HCT116 (cell line): ENCODE measurements around the gene CKS1B. TPM values are rescaled to one million over a fixed set of nuclear protein-coding genes. Genes with fewer than 3 reads are reported as not detected.
A peak's percentile ranks its signal among the peaks of the same experiment; 100 is the strongest.

Source experiments
- ATAC-seq: fragments of 200-7000 bp; cut with Tn5 transposase; 2 replicates; pipeline ENCODE4 v1.9.1; 2020; ENCODE audit warnings: mild to moderate bottlenecking, moderate library complexity
- BruUV-seq: library from RNA; stranded (reverse); fragments of 400-500 nt; replicated peaks from 2 replicates; lab custom pipeline; 2021; lab: Mats Ljungman, UMichigan
- CTCF ChIA-PET: fragments of 300-600 bp; sonication (Branson Sonifier 250); formaldehyde crosslinking; loops from one replicate; lab custom pipeline; 2021; ENCODE audit warnings: antibody characterized with exemption; lab: Charles Lee
- POLR2A ChIA-PET: fragments of 300-600, 350-600 bp; sonication (Branson Sonifier 250); formaldehyde crosslinking; loops from one replicate; lab custom pipeline; 2021; ENCODE audit warnings: antibody characterized with exemption; lab: Charles Lee
- RAD21 ChIA-PET, 2 experiments: fragments of 300-600 bp; sonication (Branson Sonifier 250); formaldehyde crosslinking; loops; one replicate each; lab custom pipeline; 2023; ENCODE audit warnings: low total read pairs in 2 of 2; ENCODE audit not compliant: uncharacterized antibody in 2 of 2, unreplicated experiment in 2 of 2, low non-redundant PET in 1 of 2; lab: Charles Lee
- DNase-seq: peaks from one replicate; pipeline ENCODE4 v3.0.0-alpha.2; 2010; ENCODE audit warnings: low read depth, low spot score
- H2AFZ ChIP-seq: fragments of 200-600 bp; shearing (Covaris generic), sonication (generic); 2 replicates; pipeline ENCODE4 v1.6.1; 2017; ENCODE audit warnings: low read depth, mixed run types, mixed read lengths, antibody characterized with exemption, low read length; ENCODE audit not compliant: poor library complexity, severe bottlenecking
- H3K27ac ChIP-seq: 2 replicates; pipeline ENCODE4 v1.5.1; 2012; ENCODE audit warnings: low read depth, low read length
- H3K27me3 ChIP-seq: fragments of 200-600 bp; sonication (generic); 2 replicates; pipeline ENCODE4 v1.6.1; 2016; ENCODE audit warnings: mixed run types, low read length, mixed read lengths; ENCODE audit not compliant: insufficient read depth
- H3K36me3 ChIP-seq, 2 experiments: fragments of 200-500 bp in 1 of 2; fragments of 200-600 bp in 1 of 2; sonication (Bioruptor generic) in 1 of 2; sonication (generic) in 1 of 2; 2 replicates each; pipeline versions ENCODE4 v1.5.1 to v1.6.1; 2014 to 2016; ENCODE audit warnings: low read length in 2 of 2, inconsistent platforms in 1 of 2, mixed read lengths in 1 of 2, mixed run types in 1 of 2; ENCODE audit not compliant: insufficient read depth in 2 of 2, control insufficient read depth in 1 of 2
- H3K4me1 ChIP-seq, 2 experiments: fragments of 200-600 bp in 1 of 2; sonication (generic) in 1 of 2; 2 replicates each; pipeline versions ENCODE4 v1.5.1 to v1.6.1; 2012 to 2017; ENCODE audit warnings: low read length in 2 of 2, inconsistent platforms in 1 of 2, mild to moderate bottlenecking in 1 of 2, mixed read lengths in 1 of 2, mixed run types in 1 of 2, moderate library complexity in 1 of 2; ENCODE audit not compliant: insufficient read depth in 2 of 2, control insufficient read depth in 1 of 2
- H3K4me2 ChIP-seq: fragments of 200-600 bp; sonication (generic); 2 replicates; pipeline ENCODE4 v1.6.1; 2017; ENCODE audit warnings: mixed run types, low read length, mixed read lengths
- H3K4me3 ChIP-seq, 2 experiments: fragments of 200-600 bp in 1 of 2; sonication (generic) in 1 of 2; replicated peaks in 1 of 2; 2 replicates each; pipeline ENCODE4 v1.5.1; 2011 to 2016; ENCODE audit warnings: low read length in 2 of 2, control low read depth in 1 of 2, low read depth in 1 of 2, mild to moderate bottlenecking in 1 of 2, mixed read lengths in 1 of 2, mixed run types in 1 of 2
- H3K79me2 ChIP-seq: fragments of 200-600 bp; sonication (generic); 2 replicates; pipeline ENCODE4 v1.6.1; 2017; ENCODE audit warnings: mild to moderate bottlenecking, mixed run types, low read length, moderate library complexity, mixed read lengths; ENCODE audit not compliant: insufficient read depth
- H3K9ac ChIP-seq: fragments of 200-600 bp; sonication (generic); 2 replicates; pipeline ENCODE4 v1.6.1; 2016; ENCODE audit warnings: low read length, mixed read lengths
- H3K9me2 ChIP-seq: fragments of 200-600 bp; sonication (generic), shearing (Covaris generic); 2 replicates; pipeline ENCODE4 v1.6.1; 2017; ENCODE audit warnings: mixed run types, mild to moderate bottlenecking, moderate library complexity; ENCODE audit not compliant: insufficient read depth
- H3K9me3 ChIP-seq, 2 experiments: fragments of 200-500 bp in 1 of 2; fragments of 200-600 bp in 1 of 2; sonication (Bioruptor generic) in 1 of 2; sonication (generic) in 1 of 2; 2 replicates each; pipeline ENCODE4 v1.6.1; 2014 to 2017; ENCODE audit warnings: low read length in 2 of 2, mixed read lengths in 2 of 2, inconsistent platforms in 1 of 2, low read depth in 1 of 2, mild to moderate bottlenecking in 1 of 2, mixed run types in 1 of 2, moderate library complexity in 1 of 2; ENCODE audit not compliant: control insufficient read depth in 1 of 2, insufficient read depth in 1 of 2
- H4K20me1 ChIP-seq: fragments of 200-600 bp; sonication (generic), shearing (Covaris generic); 2 replicates; pipeline ENCODE4 v1.6.1; 2017; ENCODE audit warnings: mixed run types, mild to moderate bottlenecking, moderate library complexity; ENCODE audit not compliant: insufficient read depth
- CTCF ChIP-seq, 3 experiments: fragments of 200-600 bp in 1 of 3; sonication (generic) in 1 of 3; IDR thresholded peaks in 2 of 3; conservative IDR thresholded peaks in 1 of 3; 2 replicates each; pipeline ENCODE4 v1.5.1; 2012 to 2017; ENCODE audit warnings: low read depth in 2 of 3, low read length in 2 of 3, antibody characterized with exemption in 1 of 3, borderline replicate concordance in 1 of 3, control low read depth in 1 of 3, mild to moderate bottlenecking in 1 of 3, mixed read lengths in 1 of 3, mixed run types in 1 of 3, moderate library complexity in 1 of 3; ENCODE audit not compliant: insufficient read depth in 1 of 3
- SIN3A ChIP-seq: IDR thresholded peaks from 2 replicates; pipeline ENCODE4 v1.6.1; 2012; ENCODE audit warnings: low read depth
- intact Hi-C: fragments of 100-400 bp; cut with micrococcal nuclease; formaldehyde crosslinking; loops from 2 replicates; pipeline ENCODE4 v1.10.0; 2022
- total RNA-seq: library from RNA; stranded (reverse); gene quantifications from one replicate; pipeline ENCODE4 v1.2.1, GENCODE V29; 2021; ENCODE audit not compliant: unreplicated experiment

Gene CKS1B
- total RNA-seq, 1 experiment from 2014 or later: 229 TPM

- no peak overlapping the region for H2AFZ ChIP-seq
- no peak overlapping the region for H3K4me2 ChIP-seq
- H3K4me1 ChIP-seq: peaks cover 2 to 12% of the 10 kb centered on the region in 2 experiments; a peak in 3 of 4 replicates
- ATAC-seq (peak; percentile 91), DNase-seq (no peak)
- BruUV-seq: no TSS peak
- CTCF ChIA-PET: interaction anchor here (0.7 to 1.4 kb wide), 8 partner anchors 20 to 461 kb away, joined by 3 read pairs; partner anchors contain the start of gene ADAM15
- intact Hi-C loops: loop anchor here (1.0 kb wide), 1 partner anchor 385 kb away; no protein-coding TSS in a partner anchor
- H4K20me1 ChIP-seq: no peaks in the 10 kb centered on the region
- no peaks in the 10 kb centered on the region for H3K9me3 ChIP-seq
- H3K9ac ChIP-seq: no peak overlapping the region
- RAD21 ChIA-PET: interaction anchor here (1.0 to 1.5 kb wide), 3 partner anchors 65 to 274 kb away, joined by 3 to 5 read pairs (median 3); no protein-coding TSS in a partner anchor
- H3K9me2 ChIP-seq: no peaks in the 10 kb centered on the region
- H3K27ac ChIP-seq: no peak overlapping the region
- POLR2A ChIA-PET: interaction anchor here (0.8 to 1.3 kb wide), 2 partner anchors 10 to 12 kb away, joined by 4 read pairs; partner anchors contain the start of gene PBXIP1
- peak in 2 of 3 experiments; percentile 89 to 90; a peak in 4 of 6 replicates for TF ChIP-seq CTCF (IDR thresholded peaks at IDR 0.05 in 2 of 3, conservative IDR thresholded peaks at IDR 0.05 in 1 of 3; ENCODE audit: borderline replicate concordance in 1 of 3, insufficient read depth in 1 of 3, low read depth in 2 of 3, low read length in 2 of 3)
- TF ChIP-seq SIN3A: no peak
- H3K27me3 ChIP-seq: no peaks in the 10 kb centered on the region
- H3K79me2 ChIP-seq: no peaks in the 10 kb centered on the region
- no peak overlapping the region for H3K4me3 ChIP-seq
- no peaks in the 10 kb centered on the region for H3K36me3 ChIP-seq
These were observed 30.7 kb upstream of the CKS1B start for GRCh38 chr1:154943649-154944400.
